T-helper 2 cell treated with Interferon-gamma antibody and Interleukin-4, amounts not matched to agents 5 μg/mL and 100 μg/mL, for 36 hours (primary cell): ENCODE data around the gene NUDCD3.

Experiments used
- DNase-seq: peaks from one replicate; pipeline ENCODE4 v3.0.0; 2021; ENCODE audit warnings: low spot score
- H3K27ac Mint-ChIP-seq: one replicate; pipeline ENCODE4 v1.8.0; 2021; ENCODE audit warnings: mild to moderate bottlenecking, mixed read lengths
- H3K27me3 Mint-ChIP-seq: one replicate; pipeline ENCODE4 v1.8.0; 2021; ENCODE audit warnings: low read depth, mixed read lengths
- H3K36me3 Mint-ChIP-seq: one replicate; pipeline ENCODE4 v1.8.0; 2021; ENCODE audit warnings: low read depth, mixed read lengths
- H3K4me1 Mint-ChIP-seq: one replicate; pipeline ENCODE4 v1.8.0; 2021; ENCODE audit warnings: low read depth, mixed read lengths
- H3K4me3 Mint-ChIP-seq: one replicate; pipeline ENCODE4 v1.8.0; 2022; ENCODE audit warnings: mild to moderate bottlenecking, moderate library complexity, mixed read lengths
- H3K9me3 Mint-ChIP-seq: one replicate; pipeline ENCODE4 v1.8.0; 2021; ENCODE audit warnings: mixed read lengths

NUDCD3 gene

DNA sequence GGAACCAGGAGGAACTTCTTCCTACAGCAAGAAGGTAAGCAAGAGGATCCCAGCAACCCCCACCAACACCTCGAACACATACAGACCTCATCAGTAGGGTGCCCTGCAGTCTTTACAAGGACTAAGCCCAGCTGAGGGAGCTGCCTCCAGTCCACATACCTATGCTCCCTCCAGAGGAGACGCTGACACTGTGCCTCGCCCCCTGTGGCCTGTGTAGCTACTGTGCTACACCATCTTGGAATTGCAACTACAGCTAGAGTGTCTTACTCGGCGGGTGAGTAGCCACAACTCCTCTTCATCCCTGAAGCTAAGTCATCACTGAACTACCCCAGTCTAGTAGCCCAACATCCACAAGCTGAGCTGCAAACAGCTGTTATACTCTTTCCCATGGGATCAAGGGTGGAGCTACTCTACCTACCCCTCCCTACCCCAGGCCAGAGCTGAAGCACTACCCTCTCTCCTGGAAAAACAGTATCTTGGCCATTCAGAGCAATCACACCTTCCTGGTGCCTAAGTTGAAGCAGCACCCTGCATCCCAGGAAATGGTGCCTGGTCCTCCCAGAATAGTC lies 122.9 kb downstream of the NUDCD3 start:
- no peak for DNase-seq
- Mint-ChIP-seq H3K27me3 (peaks cover 48% of the 10 kb centered on the region), H3K27ac (no peak overlapping the region), H3K9me3 (no peaks in the 10 kb centered on the region), H3K4me3 (no peak overlapping the region), H3K4me1 (peaks cover 5% of the 10 kb centered on the region), H3K36me3 (no peaks in the 10 kb centered on the region)

DNA sequence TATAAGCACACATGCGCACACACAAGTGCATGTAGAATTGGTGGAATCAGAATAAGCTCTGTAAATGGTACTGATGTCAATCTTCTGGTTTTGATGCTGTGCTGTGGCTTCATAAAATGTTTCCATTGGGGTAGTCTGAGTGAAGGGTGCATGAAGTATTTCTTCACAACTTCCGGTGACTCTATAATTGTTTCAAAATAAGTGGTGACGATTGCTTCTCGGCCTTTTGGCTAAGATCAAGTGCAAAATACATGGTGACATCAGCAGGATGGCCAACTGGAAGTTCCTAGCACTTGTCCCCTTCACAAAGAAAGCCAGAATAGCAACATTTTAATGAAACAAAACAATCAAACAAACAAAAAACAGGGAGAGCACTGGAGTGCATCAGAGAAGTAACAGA lies 123.5 kb downstream of the NUDCD3 start:
- no peak for DNase-seq
- Mint-ChIP-seq H3K27ac (no peak overlapping the region), H3K36me3 (no peaks in the 10 kb centered on the region), H3K4me1 (peaks cover 3% of the 10 kb centered on the region), H3K4me3 (no peak overlapping the region), H3K9me3 (no peaks in the 10 kb centered on the region), H3K27me3 (peaks cover 54% of the 10 kb centered on the region)

DNA sequence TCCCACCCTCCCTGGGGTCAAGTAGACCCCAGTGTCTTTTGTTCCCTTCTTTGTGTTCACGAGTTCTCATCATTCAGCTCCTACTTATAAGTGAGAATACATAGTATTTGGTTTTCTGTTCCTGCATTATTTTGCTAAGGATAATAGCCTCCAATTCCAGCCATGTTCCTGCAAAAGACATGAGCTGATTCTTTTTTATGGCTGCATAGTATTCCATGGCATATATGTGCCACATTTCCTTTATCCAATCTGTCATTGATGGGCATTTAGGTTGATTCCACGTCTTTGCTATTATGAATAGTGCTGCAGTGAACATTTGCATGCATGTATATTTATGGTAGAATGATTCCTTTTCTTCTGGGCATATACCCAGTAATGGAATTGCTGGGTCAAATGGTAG lies 136.8 kb downstream of the NUDCD3 start:
- no peaks in the 10 kb centered on the region for H3K4me1 Mint-ChIP-seq
- peaks cover 7% of the 10 kb centered on the region for H3K9me3 Mint-ChIP-seq
- no peak overlapping the region for H3K27ac Mint-ChIP-seq
- peaks cover 51% of the 10 kb centered on the region for H3K27me3 Mint-ChIP-seq
- no peak overlapping the region for H3K4me3 Mint-ChIP-seq
- no peaks in the 10 kb centered on the region for H3K36me3 Mint-ChIP-seq
- DNase-seq, result no peak

DNA sequence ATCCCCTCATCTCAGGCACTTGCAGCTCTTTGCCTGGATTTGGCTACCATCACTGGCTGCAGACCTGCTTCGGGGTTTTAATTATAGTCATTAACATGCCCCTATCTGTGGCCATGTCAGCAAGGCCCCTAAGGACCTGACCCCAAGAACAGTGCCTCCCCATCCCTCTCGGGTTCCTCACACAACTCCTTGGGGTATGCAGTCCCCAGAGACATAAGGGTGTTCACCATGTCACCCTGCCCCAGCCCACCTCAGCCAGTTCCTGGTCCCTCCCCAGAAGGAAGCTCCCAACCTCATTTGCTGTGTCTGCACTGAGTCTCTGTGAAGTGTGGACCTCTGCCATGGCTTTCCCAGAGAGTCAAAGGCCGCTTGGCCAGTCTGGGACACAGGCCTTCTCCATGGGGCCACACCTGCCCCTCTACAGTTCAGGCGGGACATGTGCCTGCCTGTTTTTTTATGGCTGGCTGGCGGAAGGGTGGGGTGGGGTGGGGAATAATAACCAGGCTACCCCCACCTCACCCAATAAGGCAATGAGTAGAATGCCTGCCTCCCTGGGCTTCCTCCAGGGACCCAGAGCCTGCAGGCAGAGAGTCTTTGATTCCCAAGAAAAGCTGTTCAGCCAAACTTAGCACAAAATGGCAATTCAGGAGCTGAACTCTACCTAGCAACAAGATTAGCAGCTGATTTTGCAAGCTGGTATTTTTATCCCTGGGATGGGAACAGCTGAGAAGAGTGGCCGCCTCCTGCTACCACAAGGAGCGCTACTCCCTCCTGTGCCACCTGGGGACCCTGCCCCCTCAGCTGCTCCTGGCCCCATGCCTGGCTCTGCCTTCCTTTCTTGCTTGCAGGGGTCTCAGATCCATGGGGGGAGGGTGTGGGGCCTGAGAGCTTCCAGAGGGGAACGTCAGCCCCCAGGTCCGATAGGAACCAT lies 141.3 kb downstream of the NUDCD3 start:
- Mint-ChIP-seq H3K27ac (no peak overlapping the region), H3K36me3 (no peaks in the 10 kb centered on the region), H3K4me3 (no peak overlapping the region), H3K9me3 (no peaks in the 10 kb centered on the region), H3K27me3 (peaks cover 41% of the 10 kb centered on the region), H3K4me1 (no peaks in the 10 kb centered on the region)
- no peak for DNase-seq

DNA sequence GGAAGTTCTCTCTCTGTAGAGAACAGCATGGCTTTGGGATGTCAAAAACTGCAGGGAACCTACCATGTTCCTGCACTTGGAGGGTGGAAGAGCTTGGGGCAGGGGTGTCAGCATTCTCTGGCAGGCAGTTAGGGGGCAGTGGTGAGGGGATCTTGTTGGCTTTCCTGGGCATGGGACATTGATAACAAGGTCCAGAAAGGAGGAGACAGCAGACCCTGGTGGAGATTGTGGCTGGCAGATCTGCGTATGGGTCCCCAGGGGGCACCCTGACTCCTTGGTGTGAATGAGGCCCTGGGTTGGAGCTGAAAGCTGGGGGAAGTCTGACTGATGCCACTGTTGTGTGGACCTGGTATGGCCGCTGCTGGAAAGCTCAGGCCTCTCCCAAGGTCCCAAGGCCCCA lies 142.2 kb downstream of the NUDCD3 start:
- Mint-ChIP-seq H3K4me1 (no peaks in the 10 kb centered on the region), H3K27ac (no peak overlapping the region), H3K4me3 (no peak overlapping the region), H3K9me3 (no peaks in the 10 kb centered on the region), H3K36me3 (no peaks in the 10 kb centered on the region), H3K27me3 (peaks cover 44% of the 10 kb centered on the region)
- DNase-seq, result no peak

DNA sequence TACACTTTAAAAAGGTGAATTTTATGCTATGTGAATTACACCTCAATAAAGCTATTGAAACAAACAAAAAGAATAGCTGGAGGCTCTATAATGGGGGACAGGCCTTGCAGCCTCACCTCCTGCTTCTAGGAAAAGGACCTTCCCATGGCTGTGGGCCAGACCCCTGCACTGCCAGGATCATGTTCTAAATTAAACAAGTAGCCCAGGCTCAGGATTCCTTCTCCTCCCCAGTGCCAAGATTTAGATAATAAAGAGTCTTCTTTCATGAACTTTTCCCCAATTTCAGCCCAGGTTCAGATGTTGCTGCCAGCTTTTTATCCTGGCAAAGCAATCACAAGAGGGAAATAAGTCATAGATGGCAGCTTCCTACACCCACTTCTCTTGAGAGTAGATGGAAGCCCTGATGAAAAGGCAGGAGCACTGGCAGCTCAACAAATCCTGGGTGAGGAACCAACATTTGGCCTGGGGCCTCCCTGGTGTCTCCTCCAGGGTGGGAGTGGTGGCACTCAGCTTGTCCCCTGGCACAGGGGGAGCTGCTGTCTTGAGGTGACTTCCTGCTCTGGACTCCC lies 142.8 kb downstream of the NUDCD3 start:
- no peak overlapping the region for H3K4me3 Mint-ChIP-seq
- no peaks in the 10 kb centered on the region for H3K4me1 Mint-ChIP-seq
- H3K36me3 Mint-ChIP-seq, result no peaks in the 10 kb centered on the region
- no peaks in the 10 kb centered on the region for H3K9me3 Mint-ChIP-seq
- DNase-seq, result no peak
- peaks cover 44% of the 10 kb centered on the region for H3K27me3 Mint-ChIP-seq
- H3K27ac Mint-ChIP-seq, result no peak overlapping the region

DNA sequence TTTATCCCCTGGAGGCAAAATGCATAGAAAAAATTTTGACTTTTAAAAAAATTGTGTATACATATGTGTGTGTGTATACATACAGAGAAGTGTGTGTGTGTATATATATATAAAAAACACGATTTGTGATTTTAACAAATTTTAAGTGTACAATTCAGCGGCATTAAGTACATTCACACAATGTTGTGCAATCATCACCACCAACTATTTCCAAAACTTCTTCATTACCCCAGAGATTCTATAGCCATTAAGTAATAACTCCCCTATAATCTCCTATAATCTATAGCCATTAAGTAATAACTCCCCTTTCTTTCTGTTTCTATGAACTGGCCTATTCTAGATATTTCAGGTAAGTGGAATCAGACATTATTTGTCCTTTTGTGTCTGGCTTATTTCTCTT lies 144.4 kb downstream of the NUDCD3 start:
- Mint-ChIP-seq H3K4me1 (no peaks in the 10 kb centered on the region), H3K27ac (no peak overlapping the region), H3K9me3 (no peaks in the 10 kb centered on the region), H3K4me3 (no peak overlapping the region), H3K36me3 (no peaks in the 10 kb centered on the region), H3K27me3 (peaks cover 34% of the 10 kb centered on the region)
- no peak for DNase-seq

DNA sequence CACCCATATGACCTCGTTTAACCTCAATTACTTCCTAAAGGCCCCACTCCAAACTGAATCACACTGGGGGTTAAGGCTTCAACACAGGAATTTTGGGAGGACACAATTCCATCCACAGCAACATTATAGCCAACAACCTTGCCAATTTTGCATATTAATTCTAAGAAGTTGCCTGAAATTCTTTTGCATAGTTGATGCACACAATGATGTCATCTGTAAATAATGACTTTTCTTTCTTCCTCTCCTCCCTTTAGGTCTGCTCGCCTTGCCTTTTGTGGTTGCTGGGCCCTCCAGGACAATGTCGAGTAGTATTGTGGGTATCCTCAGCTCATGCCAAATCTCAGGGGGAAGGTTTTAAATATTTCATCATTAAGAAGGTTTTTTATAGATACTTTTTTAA lies 149.1 kb downstream of the NUDCD3 start:
- Mint-ChIP-seq H3K27ac (no peak overlapping the region), H3K4me3 (no peak overlapping the region), H3K36me3 (no peaks in the 10 kb centered on the region), H3K27me3 (peaks cover 37% of the 10 kb centered on the region), H3K4me1 (no peaks in the 10 kb centered on the region), H3K9me3 (peaks cover 4% of the 10 kb centered on the region)
- no peak for DNase-seq

DNA sequence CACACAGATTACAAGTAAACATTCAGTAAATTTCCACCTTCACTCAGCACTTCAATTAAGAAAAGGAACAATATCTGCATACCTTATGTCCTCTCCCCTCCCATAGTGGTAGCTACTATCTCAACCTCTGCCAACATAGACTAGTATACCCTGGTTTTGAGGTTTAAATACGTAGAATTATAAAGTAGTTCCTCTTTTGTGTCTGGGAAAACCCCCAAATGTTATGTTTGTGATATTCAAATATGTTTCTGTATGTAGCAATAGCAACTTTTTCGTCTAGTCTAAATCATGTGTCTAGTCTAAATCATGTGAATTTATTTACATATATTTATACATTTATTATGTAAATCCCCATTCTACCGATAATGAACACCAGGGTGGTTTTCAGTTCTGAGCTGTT lies 151.9 kb downstream of the NUDCD3 start:
- no peak overlapping the region for H3K4me3 Mint-ChIP-seq
- H3K27me3 Mint-ChIP-seq, result peaks cover 18% of the 10 kb centered on the region
- no peaks in the 10 kb centered on the region for H3K36me3 Mint-ChIP-seq

DNA sequence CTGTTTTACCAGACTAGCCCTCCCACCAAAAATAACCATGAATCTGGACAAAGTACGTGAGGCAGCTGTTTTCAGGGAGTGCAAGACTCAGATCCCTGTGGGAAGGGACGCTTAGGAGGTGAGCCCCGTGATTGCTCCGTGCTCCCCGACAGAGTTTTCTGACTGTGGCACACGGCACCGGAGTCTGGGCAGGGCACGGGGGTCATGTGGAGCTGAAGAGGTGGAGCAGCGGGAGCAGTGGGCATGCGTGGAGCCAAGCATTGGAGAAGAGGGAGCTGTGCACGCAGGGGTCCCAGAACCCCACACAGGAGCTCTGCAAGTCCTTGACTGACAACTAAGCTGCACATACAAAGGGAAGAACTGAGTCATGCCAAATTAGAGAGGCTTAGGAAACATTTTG lies 154.0 kb downstream of the NUDCD3 start:
- Mint-ChIP-seq H3K4me1 (no peaks in the 10 kb centered on the region), H3K9me3 (peaks cover 4% of the 10 kb centered on the region), H3K4me3 (no peak overlapping the region), H3K27ac (no peak overlapping the region), H3K36me3 (no peaks in the 10 kb centered on the region), H3K27me3 (peaks cover 22% of the 10 kb centered on the region)
- DNase-seq, result no peak

More for the DNA sequence above, 151.9 kb downstream of the NUDCD3 start:
- Mint-ChIP-seq H3K9me3 (peaks cover 4% of the 10 kb centered on the region), H3K27ac (no peak overlapping the region), H3K4me1 (no peaks in the 10 kb centered on the region)
- no peak for DNase-seq

DNA sequence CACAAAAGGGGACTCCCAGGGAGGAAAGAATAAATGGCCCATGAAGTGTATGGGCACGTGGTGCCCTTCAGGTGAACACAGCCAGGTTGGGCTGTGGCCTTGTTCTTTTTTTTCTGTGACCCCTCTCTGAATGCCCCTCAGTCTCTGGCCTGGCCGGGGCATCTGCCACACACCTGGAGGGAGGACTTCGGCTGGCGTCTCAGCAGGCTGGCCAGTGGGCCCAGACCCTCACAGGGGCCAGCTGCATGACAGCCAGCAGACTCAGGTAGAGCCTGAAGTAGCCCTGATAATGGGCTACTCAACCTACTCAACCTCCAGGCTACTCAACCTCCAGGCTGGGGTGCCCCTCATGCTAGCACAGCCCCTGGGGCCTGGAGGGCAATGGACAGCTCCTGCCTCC lies 155.3 kb downstream of the NUDCD3 start:
- DNase-seq, result no peak
- Mint-ChIP-seq H3K4me3 (no peak overlapping the region), H3K4me1 (no peaks in the 10 kb centered on the region), H3K27me3 (peaks cover 22% of the 10 kb centered on the region), H3K9me3 (peaks cover 4% of the 10 kb centered on the region), H3K27ac (no peak overlapping the region), H3K36me3 (no peaks in the 10 kb centered on the region)

DNA sequence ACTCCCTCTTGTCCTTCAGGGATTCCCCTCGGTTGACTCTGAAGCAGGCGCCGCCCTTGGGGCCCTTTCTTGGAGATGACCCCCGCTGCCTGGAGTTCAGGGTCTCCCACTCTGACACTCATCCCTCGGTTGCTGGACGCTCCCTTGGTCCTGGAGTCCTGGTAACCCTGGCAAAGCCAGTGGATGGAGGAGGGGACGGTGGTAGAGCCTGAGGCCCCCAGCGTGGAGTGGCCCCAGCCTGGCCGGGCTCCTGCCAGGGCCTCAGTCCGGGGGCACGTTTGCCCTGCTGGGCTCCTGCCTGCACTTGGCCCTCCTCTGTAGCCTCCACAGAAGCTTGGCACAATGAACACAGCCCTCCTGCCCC lies 155.7 kb downstream of the NUDCD3 start:
- H3K4me3 Mint-ChIP-seq, result no peak overlapping the region

DNA sequence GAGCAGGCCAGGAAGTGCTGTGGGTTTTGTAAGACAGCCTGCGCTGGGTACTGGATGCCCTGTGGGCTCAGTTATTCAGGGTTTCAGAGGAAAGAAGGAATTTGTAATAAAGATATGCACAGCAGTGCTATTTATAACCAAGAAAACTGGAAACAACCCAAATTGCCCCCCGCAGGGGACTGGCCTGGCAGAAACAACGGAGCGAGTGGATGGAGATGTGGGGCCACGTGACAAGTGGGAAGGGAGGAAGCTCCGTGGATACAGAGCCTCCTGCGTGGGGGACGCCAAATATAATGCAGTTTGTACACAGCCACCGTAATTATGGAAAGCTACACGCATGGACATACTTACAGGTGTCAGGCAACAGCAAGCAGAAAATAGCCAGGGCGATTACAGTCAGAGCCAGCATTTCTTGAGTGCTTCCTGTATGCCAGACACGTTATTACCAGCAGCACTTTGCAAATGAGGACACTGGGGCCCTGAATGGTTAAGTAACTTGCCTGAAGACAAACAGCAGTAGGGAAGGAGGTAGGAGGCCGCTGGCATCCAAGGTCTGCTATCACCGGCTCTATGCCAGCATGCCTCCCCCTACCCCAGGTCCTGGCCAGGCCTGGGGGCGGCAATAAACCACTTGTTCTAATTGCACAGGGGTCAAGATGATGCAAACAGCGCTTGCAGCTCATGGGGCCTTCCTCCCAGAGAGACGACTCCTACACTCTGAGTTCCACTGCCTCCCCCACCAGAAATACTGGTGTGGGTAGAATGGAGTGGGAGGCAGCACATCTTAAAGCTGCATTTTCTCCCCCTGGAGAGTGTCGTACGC lies 156.3 kb downstream of the NUDCD3 start:
- Mint-ChIP-seq H3K4me1 (no peaks in the 10 kb centered on the region), H3K27ac (no peak overlapping the region), H3K4me3 (no peak overlapping the region), H3K36me3 (no peaks in the 10 kb centered on the region), H3K9me3 (peaks cover 4% of the 10 kb centered on the region), H3K27me3 (peaks cover 20% of the 10 kb centered on the region)
- DNase-seq, result no peak

More for the DNA sequence above, 155.7 kb downstream of the NUDCD3 start:
- Mint-ChIP-seq H3K27me3 (peaks cover 22% of the 10 kb centered on the region), H3K27ac (no peak overlapping the region), H3K36me3 (no peaks in the 10 kb centered on the region), H3K9me3 (peaks cover 4% of the 10 kb centered on the region), H3K4me1 (no peaks in the 10 kb centered on the region)
- no peak for DNase-seq

DNA sequence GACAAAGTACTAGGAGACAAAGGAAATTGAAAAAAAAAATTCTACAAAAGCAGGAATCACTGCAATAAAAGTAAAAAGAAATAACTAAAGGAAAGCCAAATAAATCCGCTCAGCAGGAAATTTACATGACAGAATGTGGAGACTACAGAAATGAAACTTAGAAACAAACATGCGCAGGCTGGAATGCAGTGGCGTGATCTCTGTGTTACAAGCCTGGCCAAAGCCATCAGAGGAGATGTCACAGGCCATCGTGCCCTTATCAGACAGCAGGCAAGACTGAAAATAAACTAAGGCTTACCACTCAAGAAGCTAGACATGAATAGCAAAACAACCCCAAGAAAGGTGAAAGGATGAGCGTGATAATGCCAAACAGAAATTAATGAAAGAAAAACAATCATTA lies 158.8 kb downstream of the NUDCD3 start:
- H3K4me3 Mint-ChIP-seq, result no peak overlapping the region
- no peaks in the 10 kb centered on the region for H3K4me1 Mint-ChIP-seq
- no peak for DNase-seq
- H3K36me3 Mint-ChIP-seq, result no peaks in the 10 kb centered on the region
- H3K27ac Mint-ChIP-seq, result no peak overlapping the region
- peaks cover 21% of the 10 kb centered on the region for H3K27me3 Mint-ChIP-seq
- no peaks in the 10 kb centered on the region for H3K9me3 Mint-ChIP-seq
